Loucy (cell line): ENCODE data around the gene C2orf68.
"Not testable (repeated sequence)": the region's sequence is repeated elsewhere in the genome, so short reads cannot be mapped to it uniquely, and the experiment has no call there.

ENCODE experiments used
- EZH2phosphoT487 ChIP-seq: fragments of 200-600 bp; IDR thresholded peaks from 2 replicates; pipeline ENCODE4 v1.6.1; 2018; ENCODE audit warnings: antibody characterized with exemption, mild to moderate bottlenecking, moderate library complexity, borderline replicate concordance
- TF ChIP-seq, protein P1 (sequence below): fragments of 200-600 bp; sonication (generic); conservative IDR thresholded peaks from 2 replicates; pipeline ENCODE4 v1.5.1; 2014; ENCODE audit warnings: mild to moderate bottlenecking, antibody characterized with exemption, low read length

DNA sequence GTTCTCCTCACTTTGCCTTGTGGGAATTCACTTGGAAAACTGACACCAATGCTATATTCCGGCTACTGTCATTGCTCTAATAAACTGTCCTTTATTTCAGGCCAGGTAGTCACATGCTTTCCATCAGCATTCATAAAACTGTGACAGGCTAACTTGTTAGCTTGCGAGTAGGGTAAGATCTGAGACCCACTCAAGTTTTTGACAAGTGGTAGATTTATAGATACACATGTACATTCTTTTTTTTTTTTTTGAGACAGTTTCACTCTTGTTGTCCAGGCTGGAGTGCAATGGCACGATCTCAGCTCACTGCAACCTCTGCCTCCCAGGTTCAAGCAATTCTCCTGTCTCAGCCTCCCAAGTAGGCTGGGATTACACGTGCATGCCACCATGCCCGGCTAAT is 5.9 kb upstream of the C2orf68 start:
- TF ChIP-seq, protein P1, sequence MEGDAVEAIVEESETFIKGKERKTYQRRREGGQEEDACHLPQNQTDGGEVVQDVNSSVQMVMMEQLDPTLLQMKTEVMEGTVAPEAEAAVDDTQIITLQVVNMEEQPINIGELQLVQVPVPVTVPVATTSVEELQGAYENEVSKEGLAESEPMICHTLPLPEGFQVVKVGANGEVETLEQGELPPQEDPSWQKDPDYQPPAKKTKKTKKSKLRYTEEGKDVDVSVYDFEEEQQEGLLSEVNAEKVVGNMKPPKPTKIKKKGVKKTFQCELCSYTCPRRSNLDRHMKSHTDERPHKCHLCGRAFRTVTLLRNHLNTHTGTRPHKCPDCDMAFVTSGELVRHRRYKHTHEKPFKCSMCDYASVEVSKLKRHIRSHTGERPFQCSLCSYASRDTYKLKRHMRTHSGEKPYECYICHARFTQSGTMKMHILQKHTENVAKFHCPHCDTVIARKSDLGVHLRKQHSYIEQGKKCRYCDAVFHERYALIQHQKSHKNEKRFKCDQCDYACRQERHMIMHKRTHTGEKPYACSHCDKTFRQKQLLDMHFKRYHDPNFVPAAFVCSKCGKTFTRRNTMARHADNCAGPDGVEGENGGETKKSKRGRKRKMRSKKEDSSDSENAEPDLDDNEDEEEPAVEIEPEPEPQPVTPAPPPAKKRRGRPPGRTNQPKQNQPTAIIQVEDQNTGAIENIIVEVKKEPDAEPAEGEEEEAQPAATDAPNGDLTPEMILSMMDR, result not testable (repeated sequence)
- not testable (repeated sequence) for TF ChIP-seq EZH2phosphoT487
